Transverse colon (tissue), 4 donors: ENCODE data around the gene SRP68. TPM values are rescaled to one million over a fixed set of nuclear protein-coding genes. Genes with fewer than 3 reads are reported as not detected.

Experiments
- DNase-seq: peaks from one replicate; pipeline ENCODE4 v3.0.0-alpha.2; 2019
- H3K27ac ChIP-seq, 4 donors: fragments of 200-600 bp; sonication (generic); 2 replicates each; pipeline ENCODE4 v1.5.1; 2016 to 2018; ENCODE audit warnings: inconsistent platforms in 4 of 4
- H3K27me3 ChIP-seq: fragments of 200-600 bp; sonication (generic); 2 replicates; pipeline ENCODE4 v1.5.1; 2017; ENCODE audit warnings: inconsistent platforms
- H3K36me3 ChIP-seq, 4 donors: fragments of 200-600 bp; sonication (generic); 2 replicates each; pipeline ENCODE4 v1.5.1; 2017 to 2019; ENCODE audit warnings: inconsistent platforms in 4 of 4
- H3K4me1 ChIP-seq, 4 donors: fragments of 200-600 bp; sonication (generic); 2 replicates each; pipeline ENCODE4 v1.5.1; 2017 to 2020; ENCODE audit warnings: inconsistent platforms in 4 of 4
- H3K4me3 ChIP-seq, 4 donors: fragments of 200-600 bp; sonication (generic); 1 replicate in 1 of 4; 2 replicates in 3 of 4; pipeline versions ENCODE4 v1.5.1 to v1.6.1; 2017 to 2019; ENCODE audit warnings: inconsistent platforms in 4 of 4
- H3K9me3 ChIP-seq, 2 donors: fragments of 200-600 bp; sonication (generic); 2 replicates each; pipeline ENCODE4 v1.5.1; 2017 to 2019; ENCODE audit warnings: inconsistent platforms in 2 of 2
- CTCF ChIP-seq, 5 experiments: fragments of 200-600 bp in 3 of 5; fragments of 450-650 bp in 2 of 5; sonication (generic) in 3 of 5; IDR thresholded peaks; 1 replicate in 2 of 5; 2 replicates in 3 of 5; pipeline ENCODE4 v1.5.1; 2016 to 2017; ENCODE audit warnings: antibody characterized with exemption in 5 of 5, inconsistent platforms in 3 of 5, mild to moderate bottlenecking in 2 of 5, moderate library complexity in 1 of 5
- EP300 ChIP-seq: sonication (generic); formaldehyde crosslinking; IDR thresholded peaks from one replicate; pipeline ENCODE4 v1.6.1; 2017; ENCODE audit warnings: antibody characterized with exemption, low read depth
- POLR2A ChIP-seq: fragments of 450-650 bp; IDR thresholded peaks from one replicate; pipeline ENCODE4 v1.6.1; 2016; ENCODE audit warnings: antibody characterized with exemption, mild to moderate bottlenecking, moderate library complexity
- POLR2AphosphoS5 ChIP-seq, 3 donors: sonication (generic); formaldehyde crosslinking; IDR thresholded peaks; one replicate each; pipeline ENCODE4 v1.6.1; 2016; ENCODE audit warnings: antibody characterized with exemption in 3 of 3
- whole genome bisulfite sequencing, 2 donors: methylation state at CpG; one replicate each; pipeline ENCODE4 v1.1.5; 2018; ENCODE audit warnings: low coverage in 1 of 2; 5-methylcytosine and 5-hydroxymethylcytosine counted together
- in situ Hi-C, 4 donors: fragments of 200-750 bp; cut with MboI; loops; one replicate each; pipeline versions ENCODE4 v1.15.0 to v1.15.1; 2017; ENCODE audit warnings: low sequenced_read_pairs in 3 of 4, low pct_ligation_motif_present in 1 of 4, low pct_unique_long_range_greater_than_20kb in 1 of 4
- intact Hi-C: fragments of 100-400 bp; cut with DNase I; formaldehyde crosslinking; loops from one replicate; pipeline ENCODE4 v1.15.1; 2023; ENCODE audit warnings: low total_unique reads
- total RNA-seq, 4 donors: library from RNA; depleted of rRNA; stranded (reverse); fragments of >200 nt; gene quantifications; one replicate each; pipeline ENCODE4 v1.1.0, GENCODE V29; 2016

SRP68 gene
- total RNA-seq, 4 donors from 2014 or later, result 11.6 to 44.8 (median 30.4) TPM

- WGBS, 2 donors, result 92 to 100% methylated on average over 1 to 12 of the region's 13 CpGs
- TF ChIP-seq POLR2A, result no peak
- no peak for TF ChIP-seq CTCF (IDR thresholded peaks at IDR 0.05)
- no peak for TF ChIP-seq POLR2AphosphoS5 (IDR thresholded peaks at IDR 0.05)
- Histone ChIP-seq H3K27me3 (no peaks in the 10 kb centered on the region), H3K27ac (no peak overlapping the region), H3K4me3 (no peak overlapping the region), H3K4me1 (no peaks in the 10 kb centered on the region), H3K36me3 (peaks cover 0 to 46% (median 22%) of the 10 kb centered on the region in 4 donors), H3K9me3 (no peaks in the 10 kb centered on the region)
- DNase-seq, result no peak
- intact Hi-C loops (no loop called here), in situ Hi-C loops (no loop called here)
These were observed 13.5 kb upstream of the SRP68 start for GRCh38 chr17:76085731-76086366.

- no peak for TF ChIP-seq CTCF (IDR thresholded peaks at IDR 0.05)
- TF ChIP-seq EP300, result no peak
- TF ChIP-seq POLR2AphosphoS5 (IDR thresholded peaks at IDR 0.05), result no peak
- no peak for TF ChIP-seq POLR2A
- DNase-seq, result no peak
- in situ Hi-C loops, result no loop called here
These were observed 12.9 kb upstream of the SRP68 start for GRCh38 chr17:76085066-76085730.

GRCh38 chr17:76083536-76084182, 11.3 kb upstream of the SRP68 start:
- Histone ChIP-seq H3K4me3 (no peak overlapping the region), H3K27me3 (peaks cover 20% of the 10 kb centered on the region), H3K9me3 (no peaks in the 10 kb centered on the region), H3K27ac (no peak overlapping the region), H3K4me1 (no peaks in the 10 kb centered on the region), H3K36me3 (peaks cover 0 to 25% (median 11%) of the 10 kb centered on the region in 4 donors)
- no peak for TF ChIP-seq POLR2AphosphoS5 (IDR thresholded peaks at IDR 0.05)
- no peak for TF ChIP-seq POLR2A
- no peak for TF ChIP-seq CTCF (IDR thresholded peaks at IDR 0.05)
- TF ChIP-seq EP300, result no peak
- intact Hi-C loops, result no loop called here
- 90% methylated on average over 15 of the region's 15 CpGs; no CpG with 5 or more reads in 1 of the 2 donors for WGBS, 2 donors
- no peak for DNase-seq
- in situ Hi-C loops, result no loop called here

More at GRCh38 chr17:76085066-76085730, 12.9 kb upstream of the SRP68 start:
- no peak overlapping the region for H3K4me3 ChIP-seq
- H3K9me3 ChIP-seq, result no peaks in the 10 kb centered on the region
- intact Hi-C loops, result no loop called here
- no peaks in the 10 kb centered on the region for H3K4me1 ChIP-seq
- peaks cover 5% of the 10 kb centered on the region for H3K27me3 ChIP-seq
- H3K36me3 ChIP-seq, result peaks cover 0 to 40% (median 18%) of the 10 kb centered on the region in 4 donors
- no peak overlapping the region for H3K27ac ChIP-seq
- WGBS, 2 donors, result 85% methylated on average over 17 of the region's 17 CpGs; no CpG with 5 or more reads in 1 of the 2 donors
